GM21723 (cell line): ENCODE measurements around the gene NEK6.

Experiments
- ATAC-seq: cut with Tn5 transposase; IDR thresholded peaks from one replicate; pipeline ENCODE4 v1.9.1; 2021; ENCODE audit warnings: mild to moderate bottlenecking, moderate library complexity; ENCODE audit not compliant: unreplicated experiment

The NEK6 gene

GRCh38 chr9:124364141-124364540 lies 106.4 kb downstream of the NEK6 start:
- ATAC-seq: no peak

- no peak for ATAC-seq
Measured at GRCh38 chr9:124365036-124365435, 107.3 kb downstream of the NEK6 start.

- no peak for ATAC-seq
Measured at GRCh38 chr9:124366476-124367220, 108.9 kb downstream of the NEK6 start.

- ATAC-seq: no peak
Measured at GRCh38 chr9:124368692-124369091, 110.9 kb downstream of the NEK6 start.

- no peak for ATAC-seq
Measured at GRCh38 chr9:124369231-124369797, 111.6 kb downstream of the NEK6 start.

GRCh38 chr9:124370896-124371582 lies 113.3 kb downstream of the NEK6 start:
- no peak for ATAC-seq

GRCh38 chr9:124372038-124372437 lies 114.3 kb downstream of the NEK6 start:
- no peak for ATAC-seq

- no peak for ATAC-seq
Measured at GRCh38 chr9:124373386-124373785, 115.6 kb downstream of the NEK6 start.

- no peak for ATAC-seq
Measured at GRCh38 chr9:124373851-124374250, 116.1 kb downstream of the NEK6 start.

- no peak for ATAC-seq
Measured at GRCh38 chr9:124375726-124376125, 118.0 kb downstream of the NEK6 start.

GRCh38 chr9:124376329-124376728 lies 118.6 kb downstream of the NEK6 start:
- ATAC-seq: no peak

GRCh38 chr9:124377551-124378406 lies 120.0 kb downstream of the NEK6 start:
- no peak for ATAC-seq

- no peak for ATAC-seq
Measured at GRCh38 chr9:124381170-124381945, 123.6 kb downstream of the NEK6 start.

- ATAC-seq: no peak
Measured at GRCh38 chr9:124384210-124384609, 126.5 kb downstream of the NEK6 start.

GRCh38 chr9:124384846-124385245 lies 127.1 kb downstream of the NEK6 start:
- ATAC-seq: no peak

GRCh38 chr9:124385623-124386022 lies 127.9 kb downstream of the NEK6 start:
- ATAC-seq: no peak

GRCh38 chr9:124386201-124386600 lies 128.5 kb downstream of the NEK6 start:
- ATAC-seq: no peak

- ATAC-seq: no peak
Measured at GRCh38 chr9:124388275-124389048, 130.7 kb downstream of the NEK6 start.

GRCh38 chr9:124389146-124389939 lies 131.6 kb downstream of the NEK6 start:
- ATAC-seq: no peak
